ENCODE measurements around the gene ITSN2.

Gene ITSN2

GRCh38 chr2:24162494-24162893 lies 197.8 kb downstream of the ITSN2 start:
- H3K9me3 Mint-ChIP-seq: no peaks in the 10 kb centered on the region
- no peak overlapping the region for H3K4me3 Mint-ChIP-seq
- H3K4me1 Mint-ChIP-seq (ENCODE audit: low read depth): no peaks in the 10 kb centered on the region
- H3K36me3 Mint-ChIP-seq (ENCODE audit: low read depth): no peaks in the 10 kb centered on the region
- H3K27ac Mint-ChIP-seq: no peak overlapping the region
- H3K27me3 Mint-ChIP-seq: no peaks in the 10 kb centered on the region
- no peak for DNase-seq

GRCh38 chr2:24160761-24161160 lies 199.6 kb downstream of the ITSN2 start:
- no peaks in the 10 kb centered on the region for H3K4me1 Mint-ChIP-seq (ENCODE audit: low read depth)
- no peaks in the 10 kb centered on the region for H3K27me3 Mint-ChIP-seq
- no peaks in the 10 kb centered on the region for H3K36me3 Mint-ChIP-seq (ENCODE audit: low read depth)
- no peaks in the 10 kb centered on the region for H3K9me3 Mint-ChIP-seq
- no peak overlapping the region for H3K4me3 Mint-ChIP-seq
- DNase-seq: no peak
- no peak overlapping the region for H3K27ac Mint-ChIP-seq

- H3K27ac Mint-ChIP-seq: no peak overlapping the region
- no peaks in the 10 kb centered on the region for H3K9me3 Mint-ChIP-seq
- H3K27me3 Mint-ChIP-seq: no peaks in the 10 kb centered on the region
- DNase-seq: no peak
- H3K4me1 Mint-ChIP-seq (ENCODE audit: low read depth): no peaks in the 10 kb centered on the region
- H3K36me3 Mint-ChIP-seq (ENCODE audit: low read depth): no peaks in the 10 kb centered on the region
- no peak overlapping the region for H3K4me3 Mint-ChIP-seq
Measured at GRCh38 chr2:24159708-24160107, 200.6 kb downstream of the ITSN2 start.

GRCh38 chr2:24158131-24158530 lies 202.2 kb downstream of the ITSN2 start:
- H3K4me3 Mint-ChIP-seq: no peak overlapping the region
- no peaks in the 10 kb centered on the region for H3K4me1 Mint-ChIP-seq (ENCODE audit: low read depth)
- H3K27me3 Mint-ChIP-seq: no peaks in the 10 kb centered on the region
- no peak for DNase-seq
- no peaks in the 10 kb centered on the region for H3K9me3 Mint-ChIP-seq
- H3K36me3 Mint-ChIP-seq (ENCODE audit: low read depth): no peaks in the 10 kb centered on the region
- no peak overlapping the region for H3K27ac Mint-ChIP-seq

- no peak overlapping the region for H3K4me3 Mint-ChIP-seq
- H3K27me3 Mint-ChIP-seq: no peaks in the 10 kb centered on the region
- DNase-seq: no peak
- peaks cover 11% of the 10 kb centered on the region for H3K36me3 Mint-ChIP-seq (ENCODE audit: low read depth)
- no peaks in the 10 kb centered on the region for H3K4me1 Mint-ChIP-seq (ENCODE audit: low read depth)
- peaks cover 2% of the 10 kb centered on the region for H3K9me3 Mint-ChIP-seq
- no peak overlapping the region for H3K27ac Mint-ChIP-seq
Measured at GRCh38 chr2:24153478-24153877, 206.9 kb downstream of the ITSN2 start.

All from activated T-cell treated with anti-CD3 and anti-CD28 coated beads, Interleukin-2, amount 50 U/mL, for 24 hours (primary cell).